Prostate gland (tissue), 2 donors: ENCODE data around the gene CDC25A.

Source experiments
- CTCF ChIP-seq, 4 experiments: fragments of 200-600 bp in 2 of 4; fragments of 450-650 bp in 2 of 4; sonication (generic) in 2 of 4; IDR thresholded peaks; 1 replicate in 3 of 4; 2 replicates in 1 of 4; pipeline ENCODE4 v1.5.1; 2016 to 2019; ENCODE audit warnings: antibody characterized with exemption in 4 of 4, mild to moderate bottlenecking in 2 of 4, moderate library complexity in 2 of 4
- POLR2A ChIP-seq: fragments of 450-650 bp; IDR thresholded peaks from one replicate; pipeline ENCODE4 v1.6.1; 2016; ENCODE audit warnings: antibody characterized with exemption, mild to moderate bottlenecking
- POLR2AphosphoS5 ChIP-seq: sonication (generic); formaldehyde crosslinking; IDR thresholded peaks from one replicate; pipeline ENCODE4 v1.6.1; 2017; ENCODE audit warnings: antibody characterized with exemption

- TF ChIP-seq CTCF (IDR thresholded peaks at IDR 0.05) (no peak), POLR2A (no peak), POLR2AphosphoS5 (no peak)
Observed at GRCh38 chr3:48178072-48178471, 10.1 kb downstream of the CDC25A start.
